ENCODE data around the gene CD8A.

DNA sequence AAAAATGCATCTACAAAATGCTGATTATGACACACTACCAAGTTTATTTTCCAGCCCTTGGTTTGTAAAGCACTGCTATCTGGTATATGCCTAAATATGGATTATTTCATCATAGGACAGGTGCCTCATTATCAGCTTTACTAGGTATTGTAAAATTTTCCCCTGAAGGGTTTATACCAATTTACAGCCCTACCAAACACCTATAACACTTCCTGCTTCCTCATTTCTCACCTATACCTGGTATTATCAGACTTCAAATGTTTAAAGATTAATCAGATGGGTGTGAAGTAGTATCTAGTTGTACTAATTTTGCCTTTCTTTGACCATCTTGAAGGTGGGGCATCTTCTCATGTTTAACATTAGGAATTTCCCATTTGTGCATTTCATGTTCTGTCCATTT lies 43.8 kb downstream of the CD8A start:
- TF ChIP-seq, protein P1, sequence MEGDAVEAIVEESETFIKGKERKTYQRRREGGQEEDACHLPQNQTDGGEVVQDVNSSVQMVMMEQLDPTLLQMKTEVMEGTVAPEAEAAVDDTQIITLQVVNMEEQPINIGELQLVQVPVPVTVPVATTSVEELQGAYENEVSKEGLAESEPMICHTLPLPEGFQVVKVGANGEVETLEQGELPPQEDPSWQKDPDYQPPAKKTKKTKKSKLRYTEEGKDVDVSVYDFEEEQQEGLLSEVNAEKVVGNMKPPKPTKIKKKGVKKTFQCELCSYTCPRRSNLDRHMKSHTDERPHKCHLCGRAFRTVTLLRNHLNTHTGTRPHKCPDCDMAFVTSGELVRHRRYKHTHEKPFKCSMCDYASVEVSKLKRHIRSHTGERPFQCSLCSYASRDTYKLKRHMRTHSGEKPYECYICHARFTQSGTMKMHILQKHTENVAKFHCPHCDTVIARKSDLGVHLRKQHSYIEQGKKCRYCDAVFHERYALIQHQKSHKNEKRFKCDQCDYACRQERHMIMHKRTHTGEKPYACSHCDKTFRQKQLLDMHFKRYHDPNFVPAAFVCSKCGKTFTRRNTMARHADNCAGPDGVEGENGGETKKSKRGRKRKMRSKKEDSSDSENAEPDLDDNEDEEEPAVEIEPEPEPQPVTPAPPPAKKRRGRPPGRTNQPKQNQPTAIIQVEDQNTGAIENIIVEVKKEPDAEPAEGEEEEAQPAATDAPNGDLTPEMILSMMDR (IDR thresholded peaks at IDR 0.05): no peak
- TF ChIP-seq POLR2AphosphoS5 (IDR thresholded peaks at IDR 0.05): no peak

All from prostate gland (tissue), 2 donors.